Stimulated activated CD8-positive, alpha-beta memory T cell treated with anti-CD3 and anti-CD28 coated beads, Interleukin-2, amount 100 ng/mL, for 48 hours (primary cell): ENCODE measurements around the gene USP35.

Experiments
- DNase-seq, 2 donors: peaks; one replicate each; pipeline ENCODE4 v3.0.0-alpha.2; 2020; ENCODE audit warnings: low read depth in 2 of 2

The USP35 gene

GRCh38 chr11:78199015-78199652 is 10.4 kb downstream of the USP35 start:
- DNase-seq: no peak

- DNase-seq: no peak
Observed at GRCh38 chr11:78199653-78200015, 10.9 kb downstream of the USP35 start.

GRCh38 chr11:78200061-78200460 is 11.3 kb downstream of the USP35 start:
- no peak for DNase-seq

GRCh38 chr11:78200553-78200952 is 11.8 kb downstream of the USP35 start:
- DNase-seq: no peak

GRCh38 chr11:78201096-78201818 is 12.5 kb downstream of the USP35 start:
- no peak for DNase-seq

GRCh38 chr11:78202733-78203167 is 14.0 kb downstream of the USP35 start:
- no peak for DNase-seq

- DNase-seq: no peak
Observed at GRCh38 chr11:78203184-78203583, 14.5 kb downstream of the USP35 start.

GRCh38 chr11:78205256-78205655 is 16.5 kb downstream of the USP35 start:
- DNase-seq: no peak

- no peak for DNase-seq
Observed at GRCh38 chr11:78205691-78206090, 17.0 kb downstream of the USP35 start.

- DNase-seq: no peak
Observed at GRCh38 chr11:78207532-78208256, 19.0 kb downstream of the USP35 start.

GRCh38 chr11:78208257-78209165 is 19.8 kb downstream of the USP35 start:
- no peak for DNase-seq

- DNase-seq: no peak
Observed at GRCh38 chr11:78209478-78209877, 20.8 kb downstream of the USP35 start.

GRCh38 chr11:78210000-78210608 is 21.4 kb downstream of the USP35 start:
- DNase-seq: no peak

GRCh38 chr11:78211565-78211964 is 22.8 kb downstream of the USP35 start:
- DNase-seq: no peak

- DNase-seq: no peak
Observed at GRCh38 chr11:78212586-78213371, 24.1 kb downstream of the USP35 start.

GRCh38 chr11:78213526-78214330 is 25.0 kb downstream of the USP35 start:
- no peak for DNase-seq

GRCh38 chr11:78214331-78215194 is 25.8 kb downstream of the USP35 start:
- no peak for DNase-seq

- DNase-seq: no peak
Observed at GRCh38 chr11:78216021-78216420, 27.3 kb downstream of the USP35 start.
